GM21825 (cell line): ENCODE measurements around the gene HMCN2.

Experiments
- ATAC-seq: cut with Tn5 transposase; IDR thresholded peaks from one replicate; pipeline ENCODE4 v1.9.1; 2021; ENCODE audit warnings: mild to moderate bottlenecking, moderate library complexity; ENCODE audit not compliant: unreplicated experiment

Gene HMCN2

GRCh38 chr9:130461218-130461630 is 195.7 kb downstream of the HMCN2 start:
- no peak for ATAC-seq

DNA sequence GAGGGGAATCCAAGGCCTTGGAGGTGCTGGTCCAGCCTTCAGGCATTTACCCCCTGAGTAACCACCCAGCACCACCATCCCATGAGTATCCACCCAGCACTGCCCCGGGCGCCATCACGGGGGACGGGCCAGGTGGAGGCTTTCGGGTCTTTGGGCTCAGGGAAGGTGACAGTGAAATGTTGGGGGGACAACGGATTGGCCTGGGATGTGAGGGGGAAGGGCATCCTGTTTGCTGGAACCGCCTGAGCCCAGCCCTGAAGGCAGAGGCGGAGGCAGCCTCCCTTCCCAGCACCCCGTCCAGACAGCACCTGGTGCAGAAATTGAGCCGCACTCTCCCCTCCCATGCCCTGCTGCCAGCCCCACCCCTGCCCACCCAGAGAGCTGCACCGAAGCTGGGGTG is 196.2 kb downstream of the HMCN2 start:
- no peak for ATAC-seq

DNA sequence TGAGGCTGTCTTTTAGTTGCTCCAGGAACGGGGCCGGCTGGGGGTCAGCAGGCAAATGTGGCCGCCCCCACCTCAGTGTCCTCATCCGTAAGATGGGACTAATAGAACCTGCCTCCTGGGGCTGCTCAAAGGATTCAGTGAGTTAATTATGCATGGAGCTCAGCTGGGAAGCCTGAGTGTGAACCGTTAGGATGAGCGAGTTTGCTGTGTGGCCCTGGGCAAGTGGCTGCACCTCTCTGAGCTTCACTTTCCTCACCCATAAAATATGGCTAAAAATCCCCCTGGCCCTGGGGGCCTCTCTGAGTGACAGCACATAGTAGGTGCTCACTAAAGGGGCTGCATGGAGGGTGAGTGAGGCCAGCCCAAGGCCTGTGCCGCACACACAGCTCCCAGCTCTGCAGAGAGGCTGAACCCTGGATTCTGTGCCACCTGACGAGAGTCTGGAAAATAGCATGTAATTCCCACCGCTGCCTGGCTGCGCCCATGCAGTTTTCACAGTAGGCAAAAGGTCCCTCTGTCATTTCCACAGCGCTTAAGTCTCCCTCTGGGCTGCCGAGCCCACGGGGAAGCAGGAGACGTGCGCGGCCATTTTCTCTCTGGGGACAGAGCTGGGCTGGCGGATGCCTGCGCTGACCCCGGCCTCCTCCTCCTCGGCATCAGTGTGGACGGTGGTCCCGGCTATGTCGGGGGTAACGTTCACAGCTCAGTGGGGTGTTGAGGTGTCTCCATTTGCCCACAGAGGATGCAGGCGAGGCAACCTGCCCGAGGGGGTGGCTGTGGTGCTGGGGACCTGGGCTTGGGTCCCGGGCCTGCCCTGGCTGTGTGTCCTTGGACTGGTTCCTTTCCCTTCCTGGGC is 197.4 kb downstream of the HMCN2 start:
- ATAC-seq: no peak

- no peak for ATAC-seq
Measured at GRCh38 chr9:130463763-130464745, 198.5 kb downstream of the HMCN2 start.

- no peak for ATAC-seq
Measured at GRCh38 chr9:130465383-130466096, 200.0 kb downstream of the HMCN2 start.

DNA sequence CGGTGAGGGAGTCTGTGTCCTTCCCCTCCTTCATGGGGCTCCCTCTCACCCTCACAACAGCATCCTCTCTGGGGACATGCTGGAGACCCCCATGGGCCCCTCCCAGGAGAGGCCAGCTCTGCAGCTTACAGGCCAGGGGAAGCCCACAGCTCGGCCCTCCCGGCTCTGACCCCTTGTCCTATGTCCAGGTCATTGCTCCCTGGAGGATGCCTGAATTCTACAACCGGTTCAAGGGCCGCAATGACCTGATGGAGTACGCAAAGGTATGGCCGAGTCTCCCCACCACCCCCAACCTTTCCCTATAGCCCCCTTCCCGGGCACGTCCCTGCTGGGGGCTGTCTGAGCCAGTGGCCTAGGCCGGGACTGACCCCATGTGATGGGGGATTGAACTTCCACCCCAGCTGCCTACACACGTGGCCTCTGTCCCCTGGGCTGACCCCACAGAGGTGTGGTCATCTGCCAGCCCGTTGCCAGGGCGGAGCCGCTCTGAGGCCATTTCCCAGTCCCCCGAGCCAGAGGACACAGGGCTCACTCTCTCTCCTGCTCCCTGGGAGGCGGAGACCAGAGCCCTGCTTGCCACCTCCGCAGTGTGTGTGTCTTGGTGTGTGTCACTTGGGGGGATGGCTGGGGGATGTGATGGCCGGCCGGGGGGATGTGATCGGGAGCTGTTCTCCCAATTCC is 201.1 kb downstream of the HMCN2 start:
- no peak for ATAC-seq

- ATAC-seq: no peak
Measured at GRCh38 chr9:130467316-130467715, 201.8 kb downstream of the HMCN2 start.

DNA sequence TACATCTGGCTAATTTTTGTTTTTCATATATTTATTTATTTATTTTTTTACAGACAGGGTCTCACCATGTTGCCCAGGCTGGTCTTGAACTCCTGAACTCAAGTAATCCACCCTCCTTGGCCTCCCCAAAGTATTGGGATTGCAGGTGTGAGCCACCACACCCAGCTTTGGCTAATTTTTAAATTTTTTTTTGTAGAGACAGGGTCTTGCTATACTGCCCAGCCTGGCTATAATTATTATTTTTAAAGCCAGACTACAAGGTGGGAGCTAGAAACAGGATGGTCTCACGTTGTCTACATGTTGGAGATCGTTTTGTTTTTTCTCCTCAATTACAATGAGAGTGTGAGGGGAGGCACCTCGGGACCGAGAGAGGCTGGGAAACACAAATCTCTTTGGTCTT is 203.0 kb downstream of the HMCN2 start:
- no peak for ATAC-seq

DNA sequence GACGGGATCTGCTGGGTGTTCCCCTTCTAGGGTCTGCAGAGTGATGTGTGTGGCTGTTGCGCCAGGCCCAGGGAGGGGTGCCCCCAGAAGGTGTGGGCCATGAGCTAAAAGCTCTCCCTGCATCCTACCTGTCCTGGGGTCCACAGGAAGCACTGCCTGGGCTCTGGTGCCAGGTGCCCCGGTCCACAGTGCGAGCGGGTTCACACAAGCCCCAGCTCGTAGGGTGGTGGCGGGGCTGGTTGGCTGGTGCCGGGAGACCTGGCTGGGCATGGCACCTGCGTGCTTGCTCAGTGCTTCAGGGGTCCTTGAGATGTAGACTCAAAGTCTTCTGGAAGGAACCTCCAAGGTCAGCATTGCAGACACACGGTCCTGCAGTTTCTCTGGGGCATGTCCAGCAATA is 204.7 kb downstream of the HMCN2 start:
- no peak for ATAC-seq

DNA sequence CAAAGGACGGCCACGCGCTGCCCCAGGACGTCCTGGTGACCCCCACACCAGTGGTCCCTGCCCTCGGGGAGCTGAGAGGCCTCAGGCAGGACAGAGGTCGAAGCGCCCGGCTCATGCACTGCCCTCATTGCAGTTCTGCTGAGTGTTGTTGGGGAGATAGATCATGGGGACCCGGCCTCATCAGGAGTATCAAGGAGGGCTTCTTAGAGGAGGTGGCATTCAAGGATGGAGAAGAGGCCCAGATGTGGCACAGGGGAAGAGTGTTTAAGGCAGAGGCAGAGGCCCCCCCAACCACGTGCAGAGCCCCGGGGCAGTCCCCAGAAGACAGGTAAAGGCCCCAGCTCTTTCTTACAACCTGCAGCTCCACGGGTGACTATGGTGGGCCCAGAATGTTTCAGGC is 205.4 kb downstream of the HMCN2 start:
- no peak for ATAC-seq

DNA sequence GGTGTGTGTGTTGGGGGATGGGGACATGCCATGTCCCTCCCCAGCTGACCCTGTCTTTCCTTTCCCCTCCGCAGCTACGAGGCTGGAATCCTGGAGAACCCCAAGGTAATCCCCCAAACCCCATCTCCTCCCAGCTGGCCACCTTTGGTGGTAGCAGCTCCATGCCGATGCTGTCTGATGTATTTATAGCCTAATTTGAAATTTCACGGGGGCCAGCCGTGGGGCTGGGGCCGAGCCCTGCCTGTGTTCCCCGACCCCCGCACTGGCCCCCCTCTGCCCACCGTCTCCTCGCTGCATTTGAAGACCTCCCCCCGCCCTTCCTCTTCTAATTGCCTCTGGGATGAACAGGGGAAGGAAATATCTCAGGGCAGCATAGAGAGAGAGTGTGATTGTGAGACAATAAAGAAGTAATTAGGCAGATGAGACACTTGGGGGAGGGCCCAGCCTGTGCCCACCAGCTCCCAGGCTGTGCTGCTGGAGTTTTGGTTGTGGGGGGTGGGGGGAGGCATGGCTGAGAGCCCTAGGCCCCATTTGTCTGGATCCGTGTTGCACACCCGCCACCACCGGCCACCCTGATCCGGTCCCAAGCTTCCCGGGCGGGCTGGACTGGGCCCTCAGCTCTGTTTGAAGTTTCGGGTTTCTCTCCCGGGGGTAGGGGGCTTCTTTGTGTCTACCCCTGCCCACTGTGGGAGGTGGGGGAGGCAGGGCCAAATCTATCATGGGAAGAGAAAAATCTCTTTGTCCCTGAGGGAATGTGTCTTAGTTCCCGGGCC is 206.0 kb downstream of the HMCN2 start:
- no peak for ATAC-seq

DNA sequence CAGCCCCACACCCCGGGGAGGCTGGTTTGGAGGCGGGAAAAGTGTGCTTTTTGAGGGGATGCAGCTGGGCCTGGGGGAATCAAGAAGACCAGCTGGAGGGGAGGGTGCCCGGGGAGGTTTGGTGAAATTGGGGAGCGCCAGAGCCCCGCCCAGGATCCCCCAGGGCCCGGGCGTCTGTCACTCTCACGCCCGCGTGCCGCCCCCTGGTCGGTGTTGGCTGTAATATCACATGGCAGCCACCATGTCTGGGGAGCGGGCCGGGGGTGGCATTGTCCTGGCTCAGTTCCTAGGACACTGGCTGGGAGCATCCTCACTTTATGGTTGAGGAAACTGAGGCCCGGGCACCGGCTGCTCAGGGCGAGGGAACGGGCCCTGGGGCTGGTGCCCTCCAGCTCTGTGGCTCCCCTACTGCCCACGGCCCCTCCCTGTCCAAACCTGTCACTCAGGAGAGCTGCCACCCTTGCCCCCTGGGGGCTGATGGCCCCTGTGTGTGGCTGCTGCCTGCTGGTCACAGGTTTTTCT is 206.7 kb downstream of the HMCN2 start:
- ATAC-seq: no peak

DNA sequence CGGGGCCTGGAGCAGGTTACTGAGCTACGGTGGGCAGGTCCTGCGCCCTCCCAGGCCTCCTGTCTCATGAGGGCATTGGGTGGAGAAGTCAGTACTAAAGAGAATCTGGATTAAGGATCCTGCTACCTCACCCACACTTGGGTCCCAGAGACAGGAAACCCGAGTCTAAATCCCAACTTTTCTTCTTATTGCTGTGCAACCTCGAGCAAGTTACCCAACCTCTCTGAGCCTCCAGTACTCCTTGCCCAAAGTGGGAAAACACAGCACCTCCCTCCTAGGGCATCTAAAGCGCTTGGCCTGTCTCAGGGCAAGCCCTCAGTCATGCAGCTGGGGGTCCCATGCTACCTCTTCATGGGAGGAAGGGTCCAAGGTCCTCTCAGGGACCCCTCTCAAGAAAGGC is 207.4 kb downstream of the HMCN2 start:
- ATAC-seq: no peak

- no peak for ATAC-seq
Measured at GRCh38 chr9:130473566-130473965, 208.0 kb downstream of the HMCN2 start.

- ATAC-seq: no peak
Measured at GRCh38 chr9:130474106-130474505, 208.5 kb downstream of the HMCN2 start.

DNA sequence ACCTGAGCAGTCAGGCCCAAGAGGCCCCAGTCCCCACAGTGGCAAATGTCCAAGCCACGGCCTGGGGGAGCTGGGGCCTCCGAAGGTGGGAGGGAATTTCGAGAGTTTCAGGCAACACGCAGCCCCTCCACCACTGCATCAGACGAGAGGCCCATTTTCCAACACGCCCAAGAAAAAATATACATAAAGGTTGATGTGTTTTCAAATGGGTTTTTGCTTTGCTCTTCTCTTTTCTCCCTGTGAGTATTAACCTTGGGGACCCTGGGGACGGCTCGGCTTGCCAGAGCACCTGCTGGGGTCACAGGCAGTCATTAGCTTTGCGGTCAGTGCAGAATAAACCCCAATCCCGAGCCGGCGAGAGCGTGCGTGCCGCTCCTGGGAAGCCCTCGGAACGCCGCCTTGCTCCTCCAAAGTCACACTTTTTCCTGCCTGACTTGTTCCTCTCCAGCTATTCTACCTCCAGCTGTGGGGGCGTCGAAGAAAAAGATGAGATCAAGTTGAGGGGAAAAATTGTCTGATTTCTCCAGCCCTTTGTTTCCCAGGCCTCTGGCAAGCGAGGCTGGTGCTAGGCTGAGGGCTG is 210.7 kb downstream of the HMCN2 start:
- no peak for ATAC-seq

- ATAC-seq: no peak
Measured at GRCh38 chr9:130477564-130477963, 212.0 kb downstream of the HMCN2 start.

GRCh38 chr9:130478152-130478551 is 212.6 kb downstream of the HMCN2 start:
- ATAC-seq: no peak
